ENCODE measurements around the gene CMTM2.

DNA sequence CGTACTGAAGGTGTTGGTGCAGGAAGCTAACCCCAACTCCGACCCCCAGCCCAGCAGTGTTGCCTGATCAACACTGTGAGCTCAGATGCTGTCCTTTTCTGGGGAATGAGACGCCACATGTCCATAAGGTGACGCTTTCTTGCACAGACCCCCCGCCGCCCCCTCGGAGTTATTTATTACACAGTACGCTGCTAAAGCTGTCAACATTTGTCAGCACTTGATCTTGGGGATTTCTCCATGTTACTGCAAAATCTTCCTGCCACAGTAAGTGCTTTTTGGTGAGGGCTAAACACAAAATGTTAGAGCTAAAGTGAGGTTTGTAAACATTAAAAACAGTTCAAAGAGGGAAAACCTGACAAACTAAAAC lies 41.1 kb downstream of the CMTM2 start:
- TF ChIP-seq, protein P1, sequence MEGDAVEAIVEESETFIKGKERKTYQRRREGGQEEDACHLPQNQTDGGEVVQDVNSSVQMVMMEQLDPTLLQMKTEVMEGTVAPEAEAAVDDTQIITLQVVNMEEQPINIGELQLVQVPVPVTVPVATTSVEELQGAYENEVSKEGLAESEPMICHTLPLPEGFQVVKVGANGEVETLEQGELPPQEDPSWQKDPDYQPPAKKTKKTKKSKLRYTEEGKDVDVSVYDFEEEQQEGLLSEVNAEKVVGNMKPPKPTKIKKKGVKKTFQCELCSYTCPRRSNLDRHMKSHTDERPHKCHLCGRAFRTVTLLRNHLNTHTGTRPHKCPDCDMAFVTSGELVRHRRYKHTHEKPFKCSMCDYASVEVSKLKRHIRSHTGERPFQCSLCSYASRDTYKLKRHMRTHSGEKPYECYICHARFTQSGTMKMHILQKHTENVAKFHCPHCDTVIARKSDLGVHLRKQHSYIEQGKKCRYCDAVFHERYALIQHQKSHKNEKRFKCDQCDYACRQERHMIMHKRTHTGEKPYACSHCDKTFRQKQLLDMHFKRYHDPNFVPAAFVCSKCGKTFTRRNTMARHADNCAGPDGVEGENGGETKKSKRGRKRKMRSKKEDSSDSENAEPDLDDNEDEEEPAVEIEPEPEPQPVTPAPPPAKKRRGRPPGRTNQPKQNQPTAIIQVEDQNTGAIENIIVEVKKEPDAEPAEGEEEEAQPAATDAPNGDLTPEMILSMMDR (IDR thresholded peaks at IDR 0.05) = no peak
- no peak for TF ChIP-seq EZH2 (IDR thresholded peaks at IDR 0.05)
- TF ChIP-seq EZH2phosphoT487 (IDR thresholded peaks at IDR 0.05) = no peak

Data from neural progenitor cell (in vitro differentiated cells).